Measurements from ENCODE around the gene MAN1A1. TPM values are rescaled to one million over a fixed set of nuclear protein-coding genes. Genes with fewer than 3 reads are reported as not detected.

Gene MAN1A1
- polyA plus RNA-seq, 3 donors: 11.0 to 20.4 (median 16.1) TPM

- no peak overlapping the region for H3K4me3 ChIP-seq (replicated peaks in 1 of 3; ENCODE audit: low read depth in 2 of 3, low read length in 3 of 3)
- H3K79me2 ChIP-seq (ENCODE audit: insufficient read depth, low read length): no peaks in the 10 kb centered on the region
- intact Hi-C loops (cut with micrococcal nuclease): no loop called here
- Mint-ChIP-seq H3K9me3 (peaks cover 0 to 3% (median 0%) of the 10 kb centered on the region in 7 donors), H3K4me3 (no peak overlapping the region), H3K27me3 (ENCODE audit: low read depth in 3 of 3) (no peaks in the 10 kb centered on the region), H3K4me1 (peaks cover 2% of the 10 kb centered on the region), H3K27ac (peak overlapping the region in 1 of 7 donors; percentile 11), H3K36me3 (peaks cover 9 to 16% of the 10 kb centered on the region in 2 donors)
- H3K9me3 ChIP-seq (replicated peaks in 1 of 2; ENCODE audit: control insufficient read depth in 1 of 2, insufficient read depth in 1 of 2, low read length in 2 of 2): peaks cover 0 to 4% of the 10 kb centered on the region in 2 donors
- H2AFZ ChIP-seq (ENCODE audit: insufficient read depth, low read depth, low read length, poor library complexity, severe bottlenecking): no peak overlapping the region
- H3K36me3 ChIP-seq (replicated peaks in 1 of 2; ENCODE audit: control insufficient read depth in 1 of 2, insufficient read depth in 2 of 2, low read length in 2 of 2): peaks cover 1 to 7% of the 10 kb centered on the region in 2 donors
- no peak for TF ChIP-seq CTCF (IDR thresholded peaks at IDR 0.05)
- no peak for DNase-seq
- H3K4me2 ChIP-seq (replicated peaks; ENCODE audit: extremely low read depth, low read length, poor library complexity, severe bottlenecking): no peak overlapping the region
- H3K27ac ChIP-seq (ENCODE audit: low read depth in 1 of 2, low read length in 2 of 2): no peak overlapping the region
- H3K9ac ChIP-seq (ENCODE audit: insufficient read depth, low read length, poor library complexity, severe bottlenecking): no peak overlapping the region
- no peaks in the 10 kb centered on the region for H4K20me1 ChIP-seq (ENCODE audit: insufficient read depth, low read length)
- 71% methylated on average over 1 of the region's 2 CpGs for WGBS (ENCODE audit: insufficient coverage)
- H3K4me1 ChIP-seq (ENCODE audit: control insufficient read depth in 1 of 2, insufficient read depth in 2 of 2, low read length in 2 of 2): no peaks in the 10 kb centered on the region
- H3K27me3 ChIP-seq (ENCODE audit: control insufficient read depth in 2 of 2, insufficient read depth in 2 of 2, low read length in 2 of 2): no peaks in the 10 kb centered on the region
Observed at GRCh38 chr6:119241111-119241465, 108.5 kb downstream of the MAN1A1 start.

- Histone ChIP-seq H4K20me1 (ENCODE audit: insufficient read depth, low read length) (no peaks in the 10 kb centered on the region), H3K4me1 (ENCODE audit: control insufficient read depth in 1 of 2, insufficient read depth in 2 of 2, low read length in 2 of 2) (no peaks in the 10 kb centered on the region), H2AFZ (ENCODE audit: insufficient read depth, low read depth, low read length, poor library complexity, severe bottlenecking) (no peak overlapping the region), H3K27ac (ENCODE audit: low read depth in 1 of 2, low read length in 2 of 2) (no peak overlapping the region), H3K36me3 (replicated peaks in 1 of 2; ENCODE audit: control insufficient read depth in 1 of 2, insufficient read depth in 2 of 2, low read length in 2 of 2) (peaks cover 0 to 4% of the 10 kb centered on the region in 2 donors), H3K9ac (ENCODE audit: insufficient read depth, low read length, poor library complexity, severe bottlenecking) (no peak overlapping the region), H3K9me3 (replicated peaks in 1 of 2; ENCODE audit: control insufficient read depth in 1 of 2, insufficient read depth in 1 of 2, low read length in 2 of 2) (peaks cover 0 to 4% of the 10 kb centered on the region in 2 donors), H3K4me3 (replicated peaks in 1 of 3; ENCODE audit: low read depth in 2 of 3, low read length in 3 of 3) (no peak overlapping the region), H3K79me2 (ENCODE audit: insufficient read depth, low read length) (no peaks in the 10 kb centered on the region), H3K4me2 (replicated peaks; ENCODE audit: extremely low read depth, low read length, poor library complexity, severe bottlenecking) (no peak overlapping the region), H3K27me3 (ENCODE audit: control insufficient read depth in 2 of 2, insufficient read depth in 2 of 2, low read length in 2 of 2) (no peaks in the 10 kb centered on the region)
- H3K36me3 Mint-ChIP-seq: peaks cover 10 to 18% of the 10 kb centered on the region in 2 donors
- no peak for TF ChIP-seq CTCF (IDR thresholded peaks at IDR 0.05)
- H3K27ac Mint-ChIP-seq: peak overlapping the region in 1 of 7 donors; percentile 79
- no CpG with 5 or more reads among the region's 5 CpGs for WGBS (ENCODE audit: insufficient coverage)
- peaks cover 0 to 6% (median 3%) of the 10 kb centered on the region in 7 donors for H3K9me3 Mint-ChIP-seq
- intact Hi-C loops (cut with micrococcal nuclease): no loop called here
- no peaks in the 10 kb centered on the region for H3K27me3 Mint-ChIP-seq (ENCODE audit: low read depth in 3 of 3)
- DNase-seq: no peak
- H3K4me3 Mint-ChIP-seq: no peak overlapping the region
- H3K4me1 Mint-ChIP-seq: peaks cover 2% of the 10 kb centered on the region
Observed at GRCh38 chr6:119240257-119241110, 109.1 kb downstream of the MAN1A1 start.

Measured in CD14-positive monocyte (primary cell).